AG04449 (cell line): ENCODE data around the gene RAB7B.

Experiments
- CTCF ChIA-PET: fragments of 350-600 bp; formaldehyde crosslinking; extraction: SDS; loops from one replicate; lab custom pipeline; 2021; ENCODE audit warnings: antibody characterized with exemption; lab: Yijun Ruan, JAX
- POLR2A ChIA-PET: fragments of 400-600, 350-600 bp; formaldehyde crosslinking; extraction: SDS; loops from one replicate; lab custom pipeline; 2020; ENCODE audit warnings: antibody characterized with exemption, inconsistent platforms; lab: Yijun Ruan, JAX
- DNase-seq: peaks from one replicate; pipeline ENCODE4 v3.0.0-alpha.2; 2010; ENCODE audit warnings: low read depth, low spot score
- H3K4me3 ChIP-seq: 2 replicates; pipeline ENCODE4 v1.5.1; 2011; ENCODE audit warnings: low read depth, mild to moderate bottlenecking, control low read depth, low read length
- CTCF ChIP-seq: IDR thresholded peaks from one replicate; pipeline ENCODE4 v1.5.1; 2011; ENCODE audit warnings: mild to moderate bottlenecking, moderate library complexity, low read length, control low read depth, inconsistent platforms; ENCODE audit not compliant: insufficient read depth; ENCODE audit errors: missing control alignments

Gene RAB7B

GRCh38 chr1:205990226-205990625, 13.0 kb downstream of the RAB7B start:
- DNase-seq, result no peak
- CTCF ChIA-PET, result interaction anchor here (1.0 to 12.8 kb wide), 4 partner anchors 8 to 118 kb away, joined by 4 to 231 read pairs (median 34); no protein-coding TSS in a partner anchor
- POLR2A ChIA-PET, result no interaction called here
- H3K4me3 ChIP-seq, result no peak overlapping the region
- TF ChIP-seq CTCF, result no peak

GRCh38 chr1:205989786-205990185, 13.4 kb downstream of the RAB7B start:
- no peak overlapping the region for H3K4me3 ChIP-seq
- no peak for DNase-seq
- POLR2A ChIA-PET, result no interaction called here
- CTCF ChIA-PET, result interaction anchor here (0.8 to 12.8 kb wide), 5 partner anchors 8 to 118 kb away, joined by 3 to 231 read pairs (median 4); no protein-coding TSS in a partner anchor
- TF ChIP-seq CTCF, result no peak

- H3K4me3 ChIP-seq, result no peak overlapping the region
- TF ChIP-seq CTCF, result no peak
- no peak for DNase-seq
- POLR2A ChIA-PET, result no interaction called here
- CTCF ChIA-PET, result interaction anchor here (0.7 to 13.6 kb wide), 3 partner anchors 10 to 67 kb away, joined by 3 to 992 read pairs (median 68); no protein-coding TSS in a partner anchor
Observed at GRCh38 chr1:205988585-205988995, 14.6 kb downstream of the RAB7B start.

- no peak for TF ChIP-seq CTCF
- H3K4me3 ChIP-seq, result no peak overlapping the region
- DNase-seq, result no peak
- CTCF ChIA-PET, result interaction anchor here (1.0 to 13.6 kb wide), 9 partner anchors 9 to 328 kb away, joined by 3 to 992 read pairs (median 68); no protein-coding TSS in a partner anchor
- POLR2A ChIA-PET, result no interaction called here
Observed at GRCh38 chr1:205986861-205987260, 16.3 kb downstream of the RAB7B start.

- ChIA-PET CTCF (interaction anchor here (0.7 to 13.6 kb wide), 13 partner anchors 9 to 328 kb away, joined by 3 to 992 read pairs (median 10); no protein-coding TSS in a partner anchor), POLR2A (no interaction called here)
- DNase-seq, result no peak
- TF ChIP-seq CTCF, result no peak
- no peak overlapping the region for H3K4me3 ChIP-seq
Observed at GRCh38 chr1:205986292-205986691, 16.9 kb downstream of the RAB7B start.

- no peak overlapping the region for H3K4me3 ChIP-seq
- ChIA-PET CTCF (interaction anchor here (0.7 to 13.6 kb wide), 16 partner anchors 8 to 327 kb away, joined by 3 to 992 read pairs (median 6); no protein-coding TSS in a partner anchor), POLR2A (no interaction called here)
- TF ChIP-seq CTCF, result no peak
- DNase-seq, result no peak
Observed at GRCh38 chr1:205985330-205986005, 17.7 kb downstream of the RAB7B start.
